K562 (cell line): ENCODE measurements around the gene KRT14. TPM values are rescaled to one million over a fixed set of nuclear protein-coding genes. Genes with fewer than 3 reads are reported as not detected.
A peak's percentile ranks its signal among the peaks of the same experiment; 100 is the strongest.

ENCODE experiments used
- ATAC-seq: fragments of 200-7000 bp; cut with Tn5 transposase; 3 replicates; pipeline ENCODE4 v1.9.1; 2020; ENCODE audit warnings: moderate library complexity
- BruUV-seq: library from RNA; stranded (reverse); fragments of 400-500 nt; replicated peaks from 2 replicates; lab custom pipeline; 2021; lab: Mats Ljungman, UMichigan
- CTCF ChIA-PET: fragments of 300-600 bp; formaldehyde crosslinking; extraction: SDS; loops from one replicate; lab custom pipeline; 2021; ENCODE audit warnings: low intra/inter-chr PET ratio; lab: Yijun Ruan, JAX
- POLR2A ChIA-PET: fragments of 300-600, 350-650 bp; sonication (Branson Sonifier 250); formaldehyde crosslinking; extraction: SDS; loops from one replicate; lab custom pipeline; 2021; ENCODE audit warnings: antibody characterized with exemption, inconsistent platforms; lab: Yijun Ruan, JAX
- DNase-seq, 4 experiments: peaks; one replicate each; pipeline versions ENCODE4 v3.0.0 to v3.0.0-alpha.2; 2011 to 2018; ENCODE audit warnings: low spot score in 3 of 4, mixed read lengths in 3 of 4; ENCODE audit errors: extremely low read depth in 1 of 4
- FAIRE-seq: peaks from 2 replicates; lab custom pipeline; 2011; peaks lifted over from hg19 to GRCh38; lab: Jason Lieb, UNC
- H2AFZ ChIP-seq: 2 replicates; pipeline ENCODE4 v1.6.0; 2011; ENCODE audit warnings: low read depth, low read length, control low read depth, inconsistent platforms
- H3K27ac ChIP-seq: fragments of 200-600 bp; 3 replicates; pipeline ENCODE4 v1.8.0; 2011; ENCODE audit warnings: low read depth, mild to moderate bottlenecking, control low read depth, inconsistent platforms, low read length, moderate library complexity, mixed read lengths; ENCODE audit errors: extremely low read depth
- H3K27me3 ChIP-seq, 2 experiments: fragments of 300-600 bp in 1 of 2; 2 replicates in 1 of 2; 3 replicates in 1 of 2; pipeline versions ENCODE4 v1.6.0 to v1.8.0; 2011; ENCODE audit warnings: inconsistent platforms in 2 of 2, low read length in 2 of 2, mild to moderate bottlenecking in 1 of 2, mixed read lengths in 1 of 2, moderate library complexity in 1 of 2; ENCODE audit not compliant: control insufficient read depth in 2 of 2, insufficient read depth in 2 of 2
- H3K36me3 ChIP-seq: fragments of 300-600 bp; 3 replicates; pipeline ENCODE4 v1.8.0; 2011; ENCODE audit warnings: mild to moderate bottlenecking, low read length, inconsistent platforms; ENCODE audit not compliant: control insufficient read depth, insufficient read depth
- H3K4me1 ChIP-seq, 2 experiments: fragments of 200-600 bp in 1 of 2; replicated peaks in 1 of 2; 2 replicates in 1 of 2; 3 replicates in 1 of 2; pipeline versions ENCODE4 v1.5.1 to v1.8.0; 2011; ENCODE audit warnings: inconsistent platforms in 2 of 2, low read length in 2 of 2, mild to moderate bottlenecking in 1 of 2, mixed read lengths in 1 of 2, moderate library complexity in 1 of 2; ENCODE audit not compliant: control insufficient read depth in 2 of 2, insufficient read depth in 2 of 2
- H3K4me2 ChIP-seq: 2 replicates; pipeline ENCODE4 v1.6.1; 2011; ENCODE audit warnings: low read length, control low read depth, inconsistent platforms, mixed read lengths; ENCODE audit not compliant: insufficient read depth
- H3K4me3 ChIP-seq: fragments of 200-600 bp; sonication (generic), shearing (Covaris generic); 2 replicates; pipeline ENCODE4 v1.5.1; 2016; ENCODE audit warnings: control low read depth, inconsistent platforms
- H3K79me2 ChIP-seq: fragments of 200-600 bp; 3 replicates; pipeline ENCODE4 v1.8.0; 2011; ENCODE audit warnings: low read length, inconsistent platforms; ENCODE audit not compliant: control insufficient read depth, insufficient read depth
- H3K9ac ChIP-seq, 2 experiments: 2 replicates each; pipeline versions ENCODE4 v1.6.0 to v1.6.1; 2011; ENCODE audit warnings: low read depth in 2 of 2, low read length in 2 of 2, control low read depth in 1 of 2, inconsistent platforms in 1 of 2, mild to moderate bottlenecking in 1 of 2, mixed read lengths in 1 of 2; ENCODE audit not compliant: insufficient read depth in 1 of 2
- H3K9me1 ChIP-seq: one replicate; pipeline ENCODE4 v1.6.0; 2011; ENCODE audit warnings: inconsistent platforms, mild to moderate bottlenecking, low read length, moderate library complexity; ENCODE audit not compliant: control insufficient read depth, insufficient read depth
- H3K9me3 ChIP-seq: replicated peaks from 2 replicates; pipeline ENCODE4 v1.5.1; 2011; ENCODE audit warnings: low read depth, low read length, inconsistent platforms; ENCODE audit not compliant: control insufficient read depth, insufficient read depth
- H4K20me1 ChIP-seq: replicated peaks from 2 replicates; pipeline ENCODE4 v1.6.1; 2011; ENCODE audit warnings: low read length, inconsistent platforms, mixed read lengths; ENCODE audit not compliant: control insufficient read depth, insufficient read depth
- EGR1 ChIP-seq: fragments of 450-650 bp; conservative IDR thresholded peaks from 2 replicates; pipeline ENCODE4 v1.6.1; 2017; ENCODE audit warnings: mild to moderate bottlenecking
- FOXA3 ChIP-seq, 2 experiments: fragments of 450-650 bp in 1 of 2; sonication (generic) in 1 of 2; formaldehyde crosslinking; IDR thresholded peaks in 1 of 2; conservative IDR thresholded peaks in 1 of 2; 2 replicates each; pipeline versions ENCODE4 v1.4.0 to v1.8.0; 2020 to 2022; ENCODE audit warnings: mild to moderate bottlenecking in 2 of 2, missing genetic modification reagents in 1 of 2
- MEIS2 ChIP-seq: fragments of 450-650 bp; IDR thresholded peaks from 2 replicates; pipeline ENCODE4 v1.6.1; 2014; ENCODE audit warnings: mild to moderate bottlenecking; ENCODE audit not compliant: partially characterized antibody
- MXD1 ChIP-seq: fragments of 250-450 bp; sonication (Bioruptor Pico); IDR thresholded peaks from 2 replicates; pipeline ENCODE4 v1.8.0; 2021; ENCODE audit warnings: borderline replicate concordance, mild to moderate bottlenecking, moderate library complexity; ENCODE audit not compliant: poor library complexity, severe bottlenecking
- OTX1 ChIP-seq: fragments of 450-650 bp; formaldehyde crosslinking; IDR thresholded peaks from 2 replicates; pipeline ENCODE4 v1.4.0; 2022; ENCODE audit warnings: mild to moderate bottlenecking
- PBX2 ChIP-seq, 2 experiments: IDR thresholded peaks in 1 of 2; conservative IDR thresholded peaks in 1 of 2; 2 replicates each; pipeline ENCODE4 v1.6.1; 2016; ENCODE audit warnings: low read depth in 2 of 2, mild to moderate bottlenecking in 1 of 2, missing compliant biosample characterization in 1 of 2, missing genetic modification characterization in 1 of 2, moderate library complexity in 1 of 2
- PRDM10 ChIP-seq: fragments of 450-650 bp; IDR thresholded peaks from 2 replicates; pipeline ENCODE4 v1.6.1; 2018; ENCODE audit not compliant: partially characterized antibody
- SNRNP70 ChIP-seq: fragments of 200-400 bp; formaldehyde crosslinking; optimal IDR thresholded peaks from 2 replicates; pipeline ENCODE3; 2017; ENCODE audit warnings: low read depth, low read length
- ZKSCAN3 ChIP-seq: fragments of 250-450 bp; sonication (Bioruptor Pico); IDR thresholded peaks from 2 replicates; pipeline ENCODE4 v1.4.0; 2020
- ZNF121 ChIP-seq: sonication (generic); formaldehyde crosslinking; conservative IDR thresholded peaks from 2 replicates; pipeline ENCODE4 v1.8.0; 2022; ENCODE audit warnings: missing genetic modification reagents
- WGBS: fragments of 100-300 bp; shearing (Covaris generic); methylation state at CpG from one replicate; pipeline ENCODE4 v1.1.6; 2016; ENCODE audit warnings: low coverage, mixed read lengths; ENCODE audit not compliant: insufficient coverage; ENCODE audit errors: missing lambda C conversion rate; 5-methylcytosine and 5-hydroxymethylcytosine counted together
- in situ Hi-C: fragments of 300-500 bp; cut with MboI; formaldehyde crosslinking; loops from 4 replicates; pipeline ENCODE4 v1.15.0; 2018; ENCODE audit warnings: inconsistent platforms, mixed read lengths
- intact Hi-C: fragments of 100-400 bp; cut with micrococcal nuclease; formaldehyde crosslinking; loops from 2 replicates; pipeline ENCODE4 v1.14.2; 2022
- polyA plus RNA-seq, 8 experiments: library from polyadenylated mRNA; depleted of rRNA in 4 of 8; stranded (reverse) in 5 of 8; unstranded in 3 of 8; fragments of >200 nt; fragmentation: Nextera tagmentation in 2 of 8; fragmentation: Illumina TruSeq in 1 of 8; extraction: Ambion mirVana in 2 of 8; extraction: Trizol in 1 of 8; gene quantifications; 2 replicates each; pipeline versions ENCODE4 v1.2.1 to v1.2.3, GENCODE V29; 2011 to 2014; ENCODE audit warnings: inconsistent platforms in 1 of 8, missing spikeins in 1 of 8
- total RNA-seq, 7 experiments: library from RNA; depleted of rRNA in 6 of 7; stranded (reverse); fragments of >200 nt in 6 of 7; fragmentation: Illumina TruSeq in 2 of 7; extraction: Trizol in 2 of 7; gene quantifications; 2 replicates each; pipeline versions ENCODE4 v1.2.1 to v1.2.3, GENCODE V29; 2011 to 2021; ENCODE audit warnings: low replicate concordance in 1 of 7

The KRT14 gene
- total and polyA plus RNA-seq, 9 of the 15 experiments (the other 6 are each of a cell fraction or from before 2014, with no cell fraction given): 0.22 TPM; not detected in 8

- Histone ChIP-seq H3K36me3 (no peaks in the 10 kb centered on the region), H3K27me3 (peaks cover 33 to 51% of the 10 kb centered on the region in 2 experiments), H3K79me2 (no peaks in the 10 kb centered on the region), H3K4me3 (no peak within 1 kb of the TSS), H3K9ac (no peak within 1 kb of the TSS), H3K27ac (no peak within 1 kb of the TSS), H3K4me2 (no peak within 1 kb of the TSS), H3K4me1 (peaks cover 0 to 10% of the 10 kb centered on the region in 2 experiments; a peak in 3 of 5 replicates), H3K9me1 (no peaks in the 10 kb centered on the region), H3K9me3 (no peaks in the 10 kb centered on the region)
- POLR2A ChIA-PET: interaction anchor here (0.6 to 1.5 kb wide), 3 partner anchors 9 to 57 kb away, joined by 3 to 4 read pairs (median 3); no protein-coding TSS in a partner anchor
- FAIRE-seq (no peak), ATAC-seq (no peak)
- in situ Hi-C loops: no loop called here
- BruUV-seq: no TSS peak
- WGBS: 2% methylated on average over 15 of the region's 24 CpGs
- TF ChIP-seq EGR1 (peak; percentile 82), PBX2 (CRISPR knock-in tag; IDR thresholded peaks at IDR 0.05; ENCODE audit: low read depth) (no peak), PBX2 (tag; conservative IDR thresholded peaks at IDR 0.05; ENCODE audit: low read depth) (peak; percentile 54), OTX1 (CRISPR knock-in tag) (no peak), FOXA3 (CRISPR knock-in tag; conservative IDR thresholded peaks at IDR 0.05 in 1 of 2, IDR thresholded peaks at IDR 0.05 in 1 of 2) (no peak), ZKSCAN3 (no peak), PRDM10 (no peak), SNRNP70 (no peak), MXD1 (CRISPR knock-in tag) (no peak), MEIS2 (peak; percentile 53), ZNF121 (CRISPR knock-in tag) (no peak)
- TF ChIP-seq, all 486 proteins: peak for 3
- intact Hi-C loops: no loop called here
- Histone ChIP-seq H2AFZ (no peak within 1 kb of the TSS), H4K20me1 (no peaks in the 10 kb centered on the region)
- no peak for DNase-seq
- CTCF ChIA-PET: interaction anchor here (0.6 kb wide), 1 partner anchor 1533 kb away, joined by 3 read pairs; no protein-coding TSS in a partner anchor
Observed at GRCh38 chr17:41571561-41572434, 14.9 kb downstream of the KRT14 start, which contains the start of gene KRT9. TSS of gene KRT9 (minus strand) at chr17:41572059. CDS start at chr17:41571992, 67 bp downstream.
